HG03175 (cell line): ENCODE data around the gene CATSPERB.
"Not testable (repeated sequence)": the region's sequence is repeated elsewhere in the genome, so short reads cannot be mapped to it uniquely, and the experiment has no call there.

Source experiments
- ATAC-seq: cut with Tn5 transposase; IDR thresholded peaks from one replicate; pipeline ENCODE4 v1.9.1; 2021; ENCODE audit warnings: mild to moderate bottlenecking, moderate library complexity; ENCODE audit not compliant: unreplicated experiment

The CATSPERB gene

DNA sequence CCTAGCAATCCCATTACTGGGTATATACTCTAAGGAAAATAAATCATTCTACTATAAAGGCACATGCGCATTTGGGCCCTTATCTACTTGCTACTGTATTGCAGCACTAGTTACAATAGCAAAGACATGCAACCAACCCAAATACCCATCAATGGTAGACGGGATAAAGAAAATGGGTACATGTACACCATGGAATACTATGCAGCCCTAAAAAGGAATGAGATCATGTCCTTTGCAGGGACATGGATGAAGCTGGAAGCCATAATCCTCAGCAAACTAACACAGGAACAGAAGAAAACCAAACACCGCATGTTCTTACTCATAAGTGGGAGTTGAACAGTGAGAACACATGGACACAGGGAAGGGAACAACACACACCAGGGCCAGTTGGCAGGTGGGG lies 54.2 kb downstream of the CATSPERB start:
- ATAC-seq: not testable (repeated sequence)

DNA sequence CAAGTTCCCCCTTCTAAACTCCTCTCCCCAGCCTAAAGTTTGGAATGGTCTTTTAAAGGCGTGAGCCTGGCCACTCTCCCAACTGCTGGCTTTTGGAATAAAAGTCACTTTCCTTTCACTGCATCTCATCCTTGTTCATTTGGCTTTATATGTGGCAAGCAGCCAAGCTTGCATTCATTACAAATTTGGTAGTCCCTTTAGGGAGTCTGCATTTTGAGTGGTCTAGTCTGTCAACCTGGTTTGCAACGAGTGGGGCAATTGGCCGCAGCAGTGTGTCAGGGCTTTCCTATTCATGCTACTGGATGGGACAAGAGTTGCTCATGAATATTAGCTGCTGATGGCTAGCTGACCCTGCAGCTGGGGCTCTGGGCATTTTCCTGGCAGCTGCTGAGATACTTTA lies 57.0 kb downstream of the CATSPERB start:
- ATAC-seq: no peak

DNA sequence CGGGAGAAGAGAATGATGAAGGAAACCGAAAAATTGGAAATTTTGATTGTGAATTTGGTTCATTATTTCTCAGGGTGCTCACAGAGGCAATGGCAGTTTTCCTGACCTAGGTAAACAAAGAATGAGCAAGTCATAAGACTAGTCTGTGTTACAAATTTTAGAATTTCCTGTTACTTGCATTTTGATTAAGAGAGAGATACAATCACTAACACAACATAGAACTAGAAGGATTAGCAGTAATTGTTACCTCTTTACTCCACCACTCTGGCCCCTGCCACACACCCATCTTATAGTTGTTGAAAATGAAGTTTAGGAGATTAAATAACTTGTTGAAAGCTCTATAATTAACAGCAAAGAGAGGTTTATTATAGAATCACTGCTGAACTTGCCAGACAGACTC lies 62.0 kb downstream of the CATSPERB start:
- ATAC-seq: no peak

DNA sequence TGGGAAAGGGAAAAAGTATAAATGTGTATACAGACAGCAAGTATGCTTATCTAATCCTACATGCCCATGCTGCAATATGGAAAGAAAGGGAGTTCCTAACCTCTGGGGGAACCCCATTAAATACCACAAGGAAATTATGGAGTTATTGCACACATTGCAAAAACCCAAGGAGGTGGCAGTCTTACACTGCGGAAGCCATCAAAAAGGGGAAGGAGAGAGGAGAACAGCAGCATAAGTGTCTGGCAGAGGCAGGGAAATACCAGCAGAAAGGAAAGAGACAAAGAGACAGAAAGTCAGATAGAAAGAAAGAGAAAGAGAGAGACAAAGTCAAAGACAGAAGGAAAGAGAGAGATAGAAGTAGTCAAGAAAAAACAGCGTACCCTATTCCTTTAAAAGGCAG lies 64.8 kb downstream of the CATSPERB start:
- ATAC-seq: not testable (repeated sequence)

DNA sequence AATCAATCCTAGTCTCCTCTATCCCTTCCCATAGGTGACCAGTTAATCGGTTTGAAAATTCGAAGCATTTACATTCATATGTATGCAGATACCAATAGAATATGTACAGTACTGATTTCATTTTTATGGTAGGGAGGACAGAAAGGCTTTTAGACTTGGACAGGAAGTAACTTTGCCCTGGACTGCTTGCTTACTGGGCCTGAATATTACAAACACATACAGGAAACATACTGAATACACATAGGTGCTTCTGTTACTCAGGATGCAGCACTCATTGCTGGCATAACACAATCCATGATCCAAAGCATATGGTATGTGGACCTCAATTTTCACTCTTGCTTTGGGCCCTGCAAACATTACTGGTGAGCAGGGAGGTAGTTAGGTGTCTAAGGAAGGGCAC lies 71.1 kb downstream of the CATSPERB start:
- ATAC-seq: no peak

DNA sequence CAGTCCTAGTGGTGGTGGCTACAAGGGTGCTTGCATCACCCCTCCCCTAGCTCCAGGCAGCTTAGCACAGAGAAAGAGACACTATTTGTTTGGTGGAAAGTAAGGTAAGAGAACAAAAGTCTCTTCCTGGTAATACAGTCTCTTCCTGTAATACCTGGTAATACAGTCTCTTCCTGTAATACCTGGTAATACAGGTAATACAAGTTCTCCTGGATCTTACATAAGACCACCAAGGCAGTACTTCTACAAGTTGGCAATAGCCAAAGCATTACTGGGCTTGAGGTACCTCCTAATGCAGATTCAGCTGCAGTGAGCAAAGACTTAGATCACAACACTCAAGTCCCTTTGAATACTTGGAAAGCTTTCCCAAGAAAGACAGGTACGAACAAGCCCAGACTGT lies 77.0 kb downstream of the CATSPERB start:
- ATAC-seq: no peak

DNA sequence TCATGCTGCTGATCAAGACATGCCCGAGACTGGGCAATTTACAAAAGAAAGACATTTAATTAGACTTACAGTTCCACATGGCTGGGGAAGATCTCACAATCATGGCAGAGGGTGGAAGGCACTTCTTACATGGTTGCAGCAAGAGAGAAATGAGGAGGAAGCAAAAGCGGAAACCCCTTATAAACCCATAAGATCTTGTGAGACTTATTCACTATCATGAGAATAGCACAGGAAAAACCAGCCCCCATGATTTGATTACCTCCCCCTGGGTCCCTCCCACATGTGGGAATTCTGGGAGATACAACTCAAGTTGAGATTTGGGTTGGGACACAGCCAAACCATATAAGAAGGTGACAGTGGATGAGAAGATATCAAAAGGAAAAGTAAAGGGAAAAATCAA lies 78.4 kb downstream of the CATSPERB start:
- no peak for ATAC-seq

DNA sequence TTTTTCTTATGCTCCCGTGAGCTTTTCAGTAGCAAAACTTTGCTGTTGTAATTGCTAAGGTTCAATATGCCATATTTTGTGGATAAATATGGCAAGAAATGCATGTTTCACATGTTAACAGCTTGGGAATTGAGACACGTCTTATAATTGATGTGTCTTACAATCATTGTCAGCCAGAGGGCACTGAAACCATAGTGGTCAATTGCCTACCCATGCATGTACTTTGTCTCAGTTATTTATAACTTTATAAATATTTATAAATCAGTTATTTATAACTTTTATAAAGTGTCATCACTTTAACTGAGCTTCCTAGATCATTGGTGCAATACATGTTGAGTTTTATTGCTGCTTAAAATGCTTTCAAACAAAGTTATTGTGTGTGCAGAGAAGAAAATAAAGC lies 82.0 kb downstream of the CATSPERB start:
- no peak for ATAC-seq

DNA sequence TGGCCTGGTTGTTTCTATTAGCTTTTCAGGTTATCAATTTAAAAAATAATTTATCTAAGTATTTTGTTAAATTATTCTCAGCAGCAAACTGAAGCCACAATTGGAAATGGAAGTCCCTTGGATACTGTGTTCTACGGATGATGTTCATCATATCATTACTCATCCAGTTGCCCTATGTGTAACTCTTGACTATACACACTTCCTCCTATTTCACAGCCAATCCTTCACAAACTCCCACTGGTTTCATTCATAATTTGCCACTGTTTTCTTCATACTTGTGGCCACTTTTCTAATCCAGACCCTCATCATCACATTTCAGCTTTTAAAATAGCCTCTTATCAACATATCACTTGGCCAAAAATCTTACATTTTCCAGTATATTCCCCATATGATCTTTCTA lies 84.0 kb downstream of the CATSPERB start:
- no peak for ATAC-seq

DNA sequence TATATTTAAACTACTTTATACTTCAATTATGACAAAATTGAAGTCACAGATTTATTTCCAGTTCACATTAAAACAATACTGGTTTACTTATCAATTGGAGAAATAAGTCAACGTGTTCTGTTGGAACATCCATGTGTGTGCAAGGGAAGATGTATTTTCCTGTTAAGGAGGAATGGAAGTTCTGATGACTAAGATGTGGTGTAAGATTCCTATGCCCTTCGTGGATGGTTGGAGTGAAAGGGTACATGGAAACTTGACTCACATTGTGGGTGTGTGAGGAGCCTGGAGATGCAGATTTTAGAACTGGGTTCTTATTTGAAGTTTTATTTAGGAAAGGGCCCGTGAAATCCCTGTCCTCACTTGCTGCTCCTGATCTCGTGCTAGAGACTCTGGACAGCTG lies 95.3 kb downstream of the CATSPERB start:
- ATAC-seq: no peak

DNA sequence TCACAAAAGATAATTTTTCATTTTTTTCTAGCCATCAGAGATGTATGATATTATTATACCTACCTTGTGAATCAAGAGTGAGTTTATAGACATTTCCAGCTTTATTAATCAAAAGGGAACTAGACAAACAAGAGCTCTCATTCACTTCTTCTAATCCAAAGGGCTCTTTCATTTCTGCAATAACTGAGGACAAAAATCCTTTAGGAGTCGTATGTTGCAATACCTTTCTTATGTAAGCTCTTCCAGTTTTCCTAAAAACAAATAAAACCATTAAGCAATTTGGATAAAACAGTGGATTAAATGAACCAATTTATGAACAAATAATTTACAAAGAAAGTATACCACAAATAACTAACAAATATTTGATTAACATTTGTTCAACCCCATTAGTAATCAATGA lies 107.1 kb downstream of the CATSPERB start:
- no peak for ATAC-seq

DNA sequence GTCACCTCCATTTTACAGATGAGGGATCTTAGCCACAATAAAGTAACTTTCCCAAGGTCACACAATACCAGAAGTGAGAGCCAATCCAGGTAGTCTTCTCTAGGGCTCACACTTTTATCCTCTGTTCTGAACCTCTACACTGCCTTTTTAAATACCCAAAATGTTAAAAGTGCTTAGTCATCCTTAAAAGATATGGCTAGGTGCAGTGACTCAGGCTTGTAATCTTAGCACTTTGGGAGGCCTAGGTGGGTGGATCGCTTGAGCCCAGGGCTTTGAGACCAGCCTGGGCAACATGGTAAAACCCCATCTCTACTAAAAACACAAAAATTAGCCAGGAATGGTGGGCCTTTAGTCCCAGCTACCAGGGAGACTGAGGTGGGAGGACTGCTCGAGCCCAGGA lies 117.7 kb downstream of the CATSPERB start:
- no peak for ATAC-seq

DNA sequence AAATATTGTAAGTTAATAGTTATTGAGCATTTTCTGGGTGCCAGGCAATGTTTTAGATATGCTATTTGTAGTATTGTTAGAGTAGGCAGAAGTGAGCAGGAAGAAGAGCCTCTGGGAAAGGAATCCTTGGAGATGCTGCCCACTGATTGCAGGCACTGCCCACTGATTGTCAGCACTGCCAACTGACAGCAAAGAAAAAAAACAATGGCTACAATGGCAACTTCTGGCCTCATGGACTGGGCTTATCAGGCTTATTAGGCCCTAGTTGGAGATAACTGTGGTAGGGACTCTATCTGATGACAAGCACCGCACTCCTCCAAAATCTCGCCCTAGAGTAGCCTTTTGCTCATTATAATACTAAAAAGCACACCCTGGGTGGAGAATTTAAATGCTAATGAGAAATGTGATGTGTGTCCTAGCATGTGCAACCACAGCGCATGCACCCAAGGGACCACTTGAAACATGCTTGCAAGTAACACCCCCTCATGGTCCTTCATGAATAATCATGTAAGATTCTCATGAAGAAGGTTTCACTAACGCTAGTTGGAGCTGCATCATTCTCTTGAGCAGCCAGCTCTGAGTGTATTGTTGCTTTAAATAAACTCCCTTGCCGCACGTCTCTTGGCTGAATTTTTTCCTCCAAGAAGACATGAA lies 118.3 kb downstream of the CATSPERB start:
- ATAC-seq: no peak

DNA sequence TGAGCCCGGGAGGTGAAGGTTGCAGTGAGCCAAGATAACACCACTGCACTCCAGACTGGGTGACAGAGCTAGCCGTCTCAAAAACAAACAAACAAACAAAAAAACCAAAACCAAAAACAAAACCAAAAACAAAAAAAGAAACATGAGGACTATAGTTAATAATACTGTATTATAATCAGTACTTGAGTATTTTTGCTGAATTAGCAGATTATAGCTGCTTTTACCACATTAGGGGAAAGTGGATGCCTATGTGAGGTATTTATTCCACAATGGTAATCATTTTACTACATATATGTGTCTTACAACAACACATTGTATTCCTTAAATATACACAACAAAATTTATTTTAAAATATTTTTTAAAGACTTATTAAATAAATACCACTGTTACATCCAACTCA lies 120.4 kb downstream of the CATSPERB start:
- no peak for ATAC-seq

DNA sequence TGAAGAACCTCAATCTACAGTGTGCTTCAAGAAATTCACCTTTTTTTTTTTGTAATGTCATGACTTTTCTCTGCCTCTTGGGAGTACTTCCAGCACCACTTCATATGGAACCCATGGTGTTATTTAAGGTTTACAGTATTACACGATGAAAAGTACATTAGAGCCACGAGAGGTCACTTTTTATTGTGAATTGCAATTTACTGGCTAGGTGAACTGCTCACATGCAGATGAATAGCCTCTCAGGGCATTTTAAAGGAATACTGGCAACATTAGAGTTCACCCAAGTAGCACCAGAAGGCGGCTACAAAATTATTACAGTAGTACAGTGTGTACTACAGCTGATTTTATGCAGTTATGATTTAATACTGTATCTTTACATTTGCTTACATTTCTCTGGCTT lies 122.7 kb downstream of the CATSPERB start:
- no peak for ATAC-seq

DNA sequence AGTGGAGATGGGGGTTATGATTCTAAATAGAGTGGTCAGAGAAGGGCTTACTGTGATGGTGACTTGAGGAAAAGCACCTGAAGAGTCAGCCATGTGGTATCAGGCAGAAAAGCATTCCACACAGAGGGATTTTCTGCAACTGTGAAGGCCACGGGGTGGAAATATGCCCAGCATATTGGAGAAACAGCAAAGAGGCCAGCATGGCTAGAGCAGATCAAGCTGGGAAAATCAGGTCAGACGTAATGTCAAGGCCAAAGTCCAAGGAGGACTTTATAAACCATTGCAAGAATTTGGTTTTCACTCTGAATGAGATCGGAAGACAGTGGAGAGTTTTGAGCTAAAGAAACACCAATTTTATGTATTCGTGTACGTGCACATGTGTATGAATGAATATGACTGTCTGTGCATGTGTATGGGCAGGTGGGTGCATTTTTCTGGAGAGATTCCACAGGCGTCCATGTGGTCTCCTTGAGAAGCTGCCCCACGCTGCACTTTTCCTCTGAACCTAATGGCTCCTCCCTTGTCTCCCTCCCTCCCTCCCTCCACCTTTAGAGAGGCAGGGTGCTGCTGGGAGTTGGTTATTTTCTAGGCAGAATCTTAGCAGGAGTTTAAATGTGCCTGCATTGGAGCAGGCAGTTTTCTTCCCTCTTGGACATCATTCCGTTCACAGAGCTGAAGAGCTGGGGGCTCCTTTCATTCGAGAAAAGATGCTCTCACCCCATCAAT lies 124.4 kb downstream of the CATSPERB start:
- ATAC-seq: no peak

DNA sequence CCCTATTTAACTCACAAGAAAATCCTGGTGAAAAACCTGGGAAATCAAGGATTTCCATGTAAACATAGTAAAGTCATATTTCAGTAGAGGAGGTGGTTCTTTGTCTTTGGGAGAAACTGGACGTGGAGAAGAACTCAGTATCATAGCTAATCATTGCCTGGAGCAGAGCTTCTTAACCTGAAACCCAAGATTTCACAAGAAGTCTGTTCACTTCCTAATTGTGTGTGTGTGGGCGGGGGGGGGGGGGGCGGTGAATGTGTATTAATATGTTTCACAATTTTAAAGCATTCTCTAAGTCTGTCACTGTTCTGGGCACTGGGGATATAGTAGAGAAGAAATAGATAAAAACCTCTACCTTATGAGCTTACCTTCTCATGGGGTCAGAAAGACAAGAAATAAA lies 125.0 kb downstream of the CATSPERB start:
- no peak for ATAC-seq

DNA sequence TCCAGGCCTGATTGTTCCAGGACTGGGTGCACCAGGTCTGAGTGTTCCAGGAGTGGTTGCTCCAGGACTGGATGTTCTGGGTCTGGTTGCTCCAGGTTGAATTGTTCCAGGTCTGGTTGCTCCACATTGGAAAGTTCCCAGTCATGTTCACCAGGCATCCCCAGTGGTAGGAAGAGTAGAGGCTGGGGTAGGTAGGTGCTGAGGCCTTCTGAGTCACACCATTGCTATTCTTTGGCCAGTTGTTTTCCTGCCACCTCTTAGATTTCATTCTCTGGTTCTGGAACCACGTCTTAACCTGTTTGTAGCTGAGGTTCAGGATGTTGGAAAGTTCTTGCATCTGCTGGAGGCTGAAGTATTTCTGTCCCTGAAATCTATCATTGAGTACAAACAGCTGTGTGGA lies 127.3 kb downstream of the CATSPERB start:
- ATAC-seq: not testable (repeated sequence)

DNA sequence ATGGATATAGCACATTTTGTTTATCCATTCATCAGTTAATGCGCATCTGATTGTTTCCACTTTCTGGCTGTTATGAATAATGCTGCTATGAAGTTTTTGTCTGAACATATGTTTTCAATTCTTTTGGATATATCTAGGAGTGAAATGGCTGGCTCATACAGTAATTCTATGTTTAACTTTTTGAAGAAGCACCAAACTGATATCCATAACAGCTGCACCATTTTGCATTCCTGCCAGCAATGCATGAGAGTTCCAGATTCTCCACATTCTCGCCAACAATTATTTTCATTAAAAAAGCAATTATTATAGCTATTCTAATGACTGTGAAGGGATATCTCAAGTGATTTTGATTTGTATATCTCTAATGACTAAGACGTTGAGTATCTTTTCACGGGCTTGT lies 131.9 kb downstream of the CATSPERB start:
- ATAC-seq: no peak

DNA sequence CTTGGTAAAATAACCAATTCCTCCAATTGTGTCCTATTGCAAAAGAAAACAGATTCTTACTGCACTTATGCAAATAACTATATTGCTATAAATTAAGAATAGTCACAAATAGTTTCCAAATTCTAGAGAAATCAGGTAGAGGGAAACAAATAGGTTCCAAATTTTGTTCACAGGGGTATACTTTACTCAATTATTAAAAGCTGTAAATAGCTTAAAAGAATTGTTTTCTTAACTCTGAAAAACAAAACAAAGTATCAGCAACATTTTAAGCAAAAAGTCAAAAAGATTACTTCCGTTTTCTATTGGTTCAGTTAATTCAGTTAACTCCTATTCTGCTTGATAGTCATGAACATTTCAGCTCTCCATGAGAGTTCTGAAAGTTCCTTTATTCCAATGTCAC lies 136.2 kb downstream of the CATSPERB start:
- ATAC-seq: no peak

DNA sequence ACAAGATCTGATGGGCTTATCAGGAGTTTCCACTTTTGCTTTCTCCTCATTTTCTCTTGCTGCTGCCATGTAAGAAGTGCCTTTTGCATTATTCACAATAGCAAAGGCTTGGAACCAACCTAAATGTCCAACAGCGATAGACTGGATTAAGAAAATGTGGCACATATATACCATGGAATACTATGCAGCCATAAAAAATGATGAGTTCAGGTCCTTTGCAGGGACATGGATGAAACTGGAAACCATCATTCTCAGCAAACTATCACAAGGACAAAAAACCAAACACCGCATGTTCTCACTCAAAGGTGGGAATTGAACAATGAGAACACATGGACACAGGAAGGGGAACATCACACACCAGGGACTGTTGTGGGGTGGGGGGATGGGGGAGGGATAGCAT lies 137.9 kb downstream of the CATSPERB start:
- not testable (repeated sequence) for ATAC-seq

DNA sequence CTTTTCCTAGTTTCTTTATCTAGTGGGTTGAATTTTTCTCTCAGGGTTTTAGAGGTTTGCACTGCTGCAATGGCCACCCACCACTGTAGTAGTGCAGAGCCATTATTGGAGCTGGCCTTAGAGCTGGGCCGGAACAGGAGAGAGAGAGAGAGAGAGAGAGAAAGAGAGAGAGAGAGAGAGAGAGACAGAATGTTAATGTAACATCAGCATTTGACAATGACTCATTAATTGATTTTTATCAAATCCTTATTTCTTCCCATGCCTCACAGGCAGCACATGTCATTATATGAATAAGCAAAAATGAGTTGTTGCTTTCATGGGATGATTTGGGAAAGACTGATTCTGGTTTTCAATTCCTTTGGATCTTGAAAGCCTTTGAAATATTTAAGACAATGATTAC lies 145.5 kb downstream of the CATSPERB start:
- no peak for ATAC-seq

DNA sequence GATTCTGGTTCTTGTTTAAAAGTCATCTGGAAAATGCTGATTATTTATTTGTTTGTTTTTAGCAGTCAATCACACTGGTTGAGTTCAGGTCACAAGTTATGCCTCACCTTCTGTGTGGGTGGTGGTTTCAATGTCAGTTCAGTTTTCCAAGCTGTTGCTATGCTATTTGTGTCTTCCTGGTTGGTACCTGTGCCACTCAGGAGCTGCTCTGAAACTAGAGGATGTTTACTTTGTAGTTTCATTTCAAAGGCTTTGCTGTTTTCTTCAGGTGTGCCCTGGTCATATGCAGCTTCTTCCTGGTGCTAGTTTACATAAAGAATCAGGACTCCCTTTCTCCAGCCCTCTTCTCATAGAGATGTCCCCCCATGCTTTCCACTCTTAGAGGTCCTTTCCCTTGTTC lies 146.0 kb downstream of the CATSPERB start:
- ATAC-seq: no peak
